HG02973 (cell line): ENCODE measurements around the gene MCF2L.
"Not testable (repeated sequence)": the region's sequence is repeated elsewhere in the genome, so short reads cannot be mapped to it uniquely, and the experiment has no call there.

Experiments
- ATAC-seq: cut with Tn5 transposase; IDR thresholded peaks from one replicate; pipeline ENCODE4 v1.9.1; 2021; ENCODE audit warnings: moderate library complexity; ENCODE audit not compliant: unreplicated experiment

The MCF2L gene

DNA sequence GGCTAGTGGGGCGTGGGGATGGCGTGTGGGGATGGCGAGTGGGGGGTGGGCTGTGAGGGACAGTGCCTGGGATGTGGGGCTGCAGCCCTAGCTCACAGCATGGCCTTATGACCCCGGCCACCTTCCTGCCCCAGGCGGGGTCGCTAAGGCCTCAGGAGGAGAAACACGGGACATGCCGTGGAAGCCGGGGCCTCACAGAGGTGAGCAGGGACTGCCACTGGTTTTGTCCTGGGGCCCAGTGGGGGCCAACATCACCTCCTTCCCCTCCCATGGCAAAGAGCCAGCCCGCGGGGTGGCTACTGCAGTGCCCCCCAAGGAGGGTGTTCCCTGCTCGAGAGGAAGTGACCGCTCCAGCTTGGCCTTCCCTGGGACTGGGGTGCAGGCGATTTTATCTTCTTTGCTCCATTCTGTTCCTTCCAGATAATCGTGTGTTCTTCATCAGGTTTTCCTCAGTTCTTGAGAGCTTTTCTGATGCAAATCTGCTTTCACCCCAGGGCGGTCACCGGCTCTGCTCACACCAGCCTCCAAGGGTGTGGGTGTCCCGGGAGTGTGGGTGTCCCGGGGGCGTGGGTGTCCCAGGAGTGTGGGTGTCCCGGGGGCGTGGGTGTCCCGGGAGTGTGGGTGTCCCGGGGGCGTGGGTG lies 137.8 kb downstream of the MCF2L start:
- ATAC-seq, result no peak

GRCh38 chr13:113108521-113108920 lies 139.5 kb downstream of the MCF2L start:
- ATAC-seq, result not testable (repeated sequence)

- no peak for ATAC-seq
These were observed 140.4 kb downstream of the MCF2L start for GRCh38 chr13:113109151-113110047.

DNA sequence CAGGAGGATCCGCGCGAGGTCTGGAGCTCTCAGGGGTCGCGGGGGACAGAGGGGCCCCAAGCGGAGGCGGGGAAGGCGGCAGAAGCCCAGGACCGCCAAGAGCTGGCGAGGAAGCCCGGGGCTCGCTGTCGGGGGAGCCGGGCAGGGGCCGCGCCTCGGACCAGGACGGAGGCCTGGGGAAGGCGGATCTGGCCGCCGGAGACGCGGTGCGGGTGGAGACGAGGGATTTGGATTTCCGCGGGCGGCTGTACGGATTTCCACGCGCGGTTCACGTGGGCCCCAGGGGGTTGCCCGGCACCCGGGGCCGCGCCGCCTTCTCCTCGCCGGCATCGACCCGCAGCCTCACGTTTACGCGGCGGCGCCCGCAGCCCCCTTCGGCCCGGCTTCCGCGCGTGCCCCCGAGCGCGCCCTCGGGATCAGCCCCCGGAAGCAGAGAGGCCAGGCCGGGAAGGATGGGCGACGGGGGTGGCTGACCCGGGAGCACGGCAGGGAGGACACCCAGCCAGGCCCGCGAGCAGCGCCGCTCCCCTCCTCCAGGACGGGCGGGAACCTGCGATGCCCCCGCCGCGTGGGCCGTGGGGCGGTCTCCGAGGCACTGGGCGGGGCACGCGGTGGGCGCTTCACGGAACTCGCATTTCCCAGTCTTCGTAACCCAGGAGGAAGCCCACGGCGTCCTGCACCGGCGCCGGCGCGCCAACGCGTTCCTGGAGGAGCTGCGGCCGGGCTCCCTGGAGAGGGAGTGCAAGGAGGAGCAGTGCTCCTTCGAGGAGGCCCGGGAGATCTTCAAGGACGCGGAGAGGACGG lies 141.2 kb downstream of the MCF2L start:
- no peak for ATAC-seq

- ATAC-seq, result no peak
These were observed 141.9 kb downstream of the MCF2L start for GRCh38 chr13:113110852-113111315.

GRCh38 chr13:113111821-113112220 lies 142.8 kb downstream of the MCF2L start:
- not testable (repeated sequence) for ATAC-seq

GRCh38 chr13:113112475-113112874 lies 143.5 kb downstream of the MCF2L start:
- ATAC-seq, result not testable (repeated sequence)

DNA sequence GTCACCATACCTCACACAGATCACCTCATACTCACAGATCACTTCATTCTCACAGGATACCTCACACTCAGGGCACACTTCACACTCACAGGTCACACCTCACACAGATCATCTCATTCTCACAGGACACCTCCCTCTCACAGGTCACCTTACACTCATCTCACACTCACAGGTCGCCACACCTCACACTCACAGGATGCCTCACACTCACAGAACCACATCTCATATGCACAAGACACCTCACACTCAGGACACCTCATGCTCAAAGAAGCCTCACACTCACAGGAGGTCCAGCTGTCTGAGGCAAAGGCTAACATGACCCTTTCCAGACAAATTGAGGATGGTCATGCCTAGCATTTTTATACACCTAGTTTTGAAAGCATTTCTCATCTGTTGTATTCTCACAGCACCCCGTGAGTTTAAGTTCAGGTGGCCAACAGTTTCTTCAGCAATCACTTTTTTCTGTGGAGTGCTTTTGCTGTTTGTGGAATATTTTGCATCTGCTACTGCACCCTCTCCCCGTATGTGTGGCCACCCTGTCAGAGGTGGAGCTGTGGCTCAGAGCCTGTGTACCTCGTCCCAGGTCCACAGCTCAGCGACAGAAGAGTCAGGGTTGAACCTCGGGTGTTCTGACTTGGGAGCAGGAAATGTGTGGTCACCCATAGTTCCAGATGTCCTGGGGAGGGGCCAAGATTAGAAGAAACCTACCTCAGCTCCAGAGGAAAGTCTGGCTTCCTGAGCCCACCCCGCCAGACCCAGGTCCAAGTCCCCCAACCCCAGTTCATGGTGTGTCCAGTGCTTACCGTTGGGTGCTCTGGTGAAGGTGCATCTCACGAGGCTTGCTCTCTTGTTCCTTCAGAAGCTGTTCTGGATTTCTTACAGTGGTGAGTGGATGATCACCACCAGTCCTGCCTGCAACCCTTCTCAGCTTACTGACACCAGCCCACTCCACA lies 144.2 kb downstream of the MCF2L start:
- ATAC-seq, result no peak

GRCh38 chr13:113113846-113114271 lies 144.8 kb downstream of the MCF2L start:
- ATAC-seq, result no peak

GRCh38 chr13:113114511-113115362 lies 145.7 kb downstream of the MCF2L start:
- no peak for ATAC-seq

DNA sequence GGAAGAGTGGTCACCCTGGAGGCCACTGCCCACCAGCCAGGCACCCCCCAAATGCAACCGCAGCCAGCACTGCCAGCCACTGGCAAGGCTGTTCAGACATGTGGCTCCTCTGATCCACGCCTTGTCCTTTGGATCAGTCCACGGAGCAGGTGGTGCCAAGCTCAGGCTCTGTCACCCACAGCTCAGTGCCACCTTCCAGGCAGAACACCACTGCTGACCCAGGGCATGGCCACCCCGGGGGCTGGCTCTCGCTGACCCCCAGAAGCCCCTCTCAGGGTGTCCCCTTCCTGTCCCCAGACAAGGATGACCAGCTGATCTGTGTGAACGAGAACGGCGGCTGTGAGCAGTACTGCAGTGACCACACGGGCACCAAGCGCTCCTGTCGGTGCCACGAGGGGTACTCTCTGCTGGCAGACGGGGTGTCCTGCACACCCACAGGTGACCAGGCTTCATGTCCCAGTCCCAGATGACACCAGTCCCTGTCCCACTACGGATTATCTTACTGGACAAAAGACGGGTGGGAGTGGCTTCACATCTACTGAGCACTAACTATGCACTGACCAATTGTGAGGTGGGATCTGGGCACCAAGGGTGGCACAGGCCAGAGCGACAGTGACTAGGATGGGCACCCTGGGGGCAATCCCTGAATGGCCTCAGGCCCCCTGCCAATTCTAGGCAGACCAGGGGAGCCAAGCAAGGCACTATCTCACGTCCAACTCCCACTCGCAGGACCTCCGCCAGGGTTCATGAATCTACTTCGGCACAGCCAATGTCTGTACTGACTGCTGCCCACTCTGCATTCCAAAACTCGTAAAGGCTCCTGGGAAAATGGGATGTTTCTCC lies 146.6 kb downstream of the MCF2L start:
- ATAC-seq, result no peak

- no peak for ATAC-seq
These were observed 147.3 kb downstream of the MCF2L start for GRCh38 chr13:113116206-113116800.

GRCh38 chr13:113116871-113117271 lies 147.9 kb downstream of the MCF2L start:
- ATAC-seq, result no peak

GRCh38 chr13:113117335-113117872 lies 148.4 kb downstream of the MCF2L start:
- ATAC-seq, result no peak

DNA sequence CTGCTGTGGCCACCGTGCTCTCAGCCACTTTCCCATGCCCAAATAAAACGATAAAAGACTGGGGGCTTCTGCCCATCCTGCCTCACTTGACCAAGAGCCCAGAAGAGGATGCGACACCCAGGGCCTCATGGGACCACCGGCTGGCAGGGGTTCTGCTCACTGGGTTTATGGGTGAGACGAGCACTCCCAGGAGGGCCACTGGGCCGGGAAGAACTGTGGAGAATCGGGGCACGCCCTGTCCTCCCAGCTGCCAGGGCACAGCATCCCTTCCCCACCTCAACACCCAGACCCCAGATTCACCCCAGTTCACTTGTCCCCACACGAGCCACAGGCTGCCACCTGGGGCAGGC lies 148.9 kb downstream of the MCF2L start:
- ATAC-seq, result no peak

DNA sequence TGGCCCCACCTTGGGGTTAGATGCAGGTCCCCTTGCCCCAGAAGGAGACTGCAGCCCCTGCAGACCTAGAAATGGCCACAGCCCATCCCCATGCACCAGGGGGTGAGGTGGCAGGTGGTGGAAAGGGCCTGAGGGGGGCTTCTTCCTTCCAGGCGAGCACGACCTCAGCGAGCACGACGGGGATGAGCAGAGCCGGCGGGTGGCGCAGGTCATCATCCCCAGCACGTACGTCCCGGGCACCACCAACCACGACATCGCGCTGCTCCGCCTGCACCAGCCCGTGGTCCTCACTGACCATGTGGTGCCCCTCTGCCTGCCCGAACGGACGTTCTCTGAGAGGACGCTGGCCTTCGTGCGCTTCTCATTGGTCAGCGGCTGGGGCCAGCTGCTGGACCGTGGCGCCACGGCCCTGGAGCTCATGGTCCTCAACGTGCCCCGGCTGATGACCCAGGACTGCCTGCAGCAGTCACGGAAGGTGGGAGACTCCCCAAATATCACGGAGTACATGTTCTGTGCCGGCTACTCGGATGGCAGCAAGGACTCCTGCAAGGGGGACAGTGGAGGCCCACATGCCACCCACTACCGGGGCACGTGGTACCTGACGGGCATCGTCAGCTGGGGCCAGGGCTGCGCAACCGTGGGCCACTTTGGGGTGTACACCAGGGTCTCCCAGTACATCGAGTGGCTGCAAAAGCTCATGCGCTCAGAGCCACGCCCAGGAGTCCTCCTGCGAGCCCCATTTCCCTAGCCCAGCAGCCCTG lies 149.4 kb downstream of the MCF2L start:
- no peak for ATAC-seq
